GM21367 (cell line): ENCODE data around the gene HELZ2.
A peak's percentile ranks its signal among the peaks of the same experiment; 100 is the strongest.

Source experiments
- ATAC-seq: cut with Tn5 transposase; IDR thresholded peaks from one replicate; pipeline ENCODE4 v1.9.1; 2021; ENCODE audit not compliant: unreplicated experiment

The HELZ2 gene

GRCh38 chr20:63553251-63553932 is 20.6 kb downstream of the HELZ2 start:
- peak; percentile 29 for ATAC-seq

GRCh38 chr20:63552481-63553249 is 21.4 kb downstream of the HELZ2 start:
- ATAC-seq = peak; percentile 26

GRCh38 chr20:63551068-63551467 is 23.0 kb downstream of the HELZ2 start:
- no peak for ATAC-seq

GRCh38 chr20:63549679-63550282 is 24.3 kb downstream of the HELZ2 start:
- no peak for ATAC-seq

GRCh38 chr20:63549019-63549418 is 25.0 kb downstream of the HELZ2 start:
- no peak for ATAC-seq

- no peak for ATAC-seq
Observed at GRCh38 chr20:63548542-63548941, 25.5 kb downstream of the HELZ2 start.

GRCh38 chr20:63547725-63548480 is 26.1 kb downstream of the HELZ2 start, which contains the start of gene SRMS:
Gene SRMS (minus strand): TSS chr20:63547749. CDS start chr20:63547463, 286 bp downstream.
- no peak for ATAC-seq

- no peak for ATAC-seq
Observed at GRCh38 chr20:63546956-63547724, 26.9 kb downstream of the HELZ2 start.

GRCh38 chr20:63546256-63546955 is 27.6 kb downstream of the HELZ2 start:
- no peak for ATAC-seq

- ATAC-seq = no peak
Observed at GRCh38 chr20:63545814-63546213, 28.2 kb downstream of the HELZ2 start.

- ATAC-seq = no peak
Observed at GRCh38 chr20:63544958-63545516, 29.0 kb downstream of the HELZ2 start.

GRCh38 chr20:63544241-63544957 is 29.6 kb downstream of the HELZ2 start:
- ATAC-seq = no peak

- no peak for ATAC-seq
Observed at GRCh38 chr20:63543733-63544132, 30.3 kb downstream of the HELZ2 start.

- ATAC-seq = no peak
Observed at GRCh38 chr20:63543131-63543530, 30.9 kb downstream of the HELZ2 start.

- ATAC-seq = no peak
Observed at GRCh38 chr20:63542696-63543095, 31.3 kb downstream of the HELZ2 start.

GRCh38 chr20:63542031-63542559 is 31.9 kb downstream of the HELZ2 start:
- no peak for ATAC-seq

GRCh38 chr20:63541371-63541770 is 32.7 kb downstream of the HELZ2 start:
- no peak for ATAC-seq

- no peak for ATAC-seq
Observed at GRCh38 chr20:63540417-63541186, 33.4 kb downstream of the HELZ2 start.
